Measurements from ENCODE around the gene CLN5.

GRCh38 chr13:76969488-76970365 is 22.2 kb upstream of the CLN5 start:
- TF ChIP-seq CTCF (IDR thresholded peaks at IDR 0.05; ENCODE audit: low read length) (no peak), EZH2 (IDR thresholded peaks at IDR 0.05; ENCODE audit: borderline replicate concordance, low read length) (no peak)

Measured in OCI-LY1 (cell line).